GM12891 (cell line): ENCODE results near the gene AMFR.

Experiments
- DNase-seq: peaks from one replicate; pipeline ENCODE4 v3.0.0; 2011; ENCODE audit warnings: low spot score; ENCODE audit not compliant: insufficient read length
- FAIRE-seq: peaks from 2 replicates; lab custom pipeline; 2011; peaks lifted over from hg19 to GRCh38; lab: Jason Lieb, UNC
- PAX5 ChIP-seq: IDR thresholded peaks from 2 replicates; pipeline ENCODE4 v1.6.1; 2011; ENCODE audit warnings: low read length, moderate library complexity, mild to moderate bottlenecking; ENCODE audit not compliant: insufficient read depth, severe bottlenecking
- POLR2A ChIP-seq: IDR thresholded peaks from 2 replicates; pipeline ENCODE4 v1.6.1; 2011; ENCODE audit warnings: low read depth, low read length, control low read depth
- POLR2AphosphoS5 ChIP-seq: IDR thresholded peaks from 2 replicates; pipeline ENCODE4 v1.6.1; 2011; ENCODE audit warnings: low read depth, low read length, control low read depth
- POU2F2 ChIP-seq: IDR thresholded peaks from 2 replicates; pipeline ENCODE4 v1.6.1; 2011; ENCODE audit warnings: low read depth, mild to moderate bottlenecking, control low read depth, low read length, moderate library complexity
- SPI1 ChIP-seq: IDR thresholded peaks from 2 replicates; pipeline ENCODE4 v1.6.1; 2011; ENCODE audit warnings: low read depth, low read length, control low read depth
- TAF1 ChIP-seq: IDR thresholded peaks from 2 replicates; pipeline ENCODE4 v1.6.1; 2011; ENCODE audit warnings: low read depth, low read length, control low read depth

Gene AMFR

DNA sequence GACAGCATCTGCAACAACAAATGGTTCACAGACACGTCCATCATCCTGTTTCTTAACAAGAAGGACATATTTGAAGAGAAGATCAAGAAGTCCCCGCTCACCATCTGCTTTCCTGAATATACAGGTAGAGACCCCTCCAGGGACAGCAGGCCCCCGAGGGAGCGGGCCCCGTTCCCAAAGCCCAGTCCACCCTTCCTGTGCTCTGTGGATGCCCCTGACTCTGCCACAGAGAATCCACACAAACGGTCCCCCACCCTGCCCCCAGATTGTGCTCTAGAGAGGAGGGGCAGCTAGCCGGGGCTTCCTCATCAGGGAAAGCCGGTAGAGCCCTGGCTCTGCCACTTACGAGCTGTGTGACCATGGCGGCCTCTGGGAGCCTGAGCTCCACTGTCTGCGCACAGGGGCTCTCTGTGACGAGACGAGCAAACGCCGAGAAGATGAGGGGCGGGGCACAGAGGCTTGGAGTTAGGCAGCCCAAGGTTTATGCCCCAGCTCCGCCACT lies 84.4 kb downstream of the AMFR start:
- DNase-seq (no peak), FAIRE-seq (no peak)
- TF ChIP-seq PAX5 (no peak), SPI1 (no peak), POLR2A (no peak), TAF1 (no peak), POU2F2 (no peak), POLR2AphosphoS5 (no peak)

DNA sequence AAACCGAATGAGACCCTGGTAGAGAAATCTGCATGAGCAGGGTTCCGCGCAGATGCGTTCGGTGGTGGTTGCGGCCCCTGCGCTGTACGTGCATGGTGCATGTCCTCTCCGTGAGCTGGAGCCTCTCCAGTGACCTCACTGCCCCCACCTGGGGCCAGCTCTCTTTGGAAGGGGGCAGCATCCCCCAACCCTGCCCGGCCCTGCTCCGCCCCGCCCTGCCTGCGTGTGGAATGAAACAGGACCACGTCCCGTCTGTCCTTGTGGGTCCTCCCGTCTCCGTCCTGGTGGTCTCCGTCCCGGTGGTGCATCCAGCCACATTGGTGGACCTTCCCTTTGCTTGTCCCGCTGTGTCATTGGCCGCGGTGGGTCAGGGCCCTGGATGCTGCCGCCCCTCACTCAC lies 84.9 kb downstream of the AMFR start:
- TF ChIP-seq POLR2AphosphoS5 (no peak), POU2F2 (no peak), PAX5 (no peak), POLR2A (no peak), TAF1 (no peak), SPI1 (no peak)
- FAIRE-seq (no peak), DNase-seq (no peak)

DNA sequence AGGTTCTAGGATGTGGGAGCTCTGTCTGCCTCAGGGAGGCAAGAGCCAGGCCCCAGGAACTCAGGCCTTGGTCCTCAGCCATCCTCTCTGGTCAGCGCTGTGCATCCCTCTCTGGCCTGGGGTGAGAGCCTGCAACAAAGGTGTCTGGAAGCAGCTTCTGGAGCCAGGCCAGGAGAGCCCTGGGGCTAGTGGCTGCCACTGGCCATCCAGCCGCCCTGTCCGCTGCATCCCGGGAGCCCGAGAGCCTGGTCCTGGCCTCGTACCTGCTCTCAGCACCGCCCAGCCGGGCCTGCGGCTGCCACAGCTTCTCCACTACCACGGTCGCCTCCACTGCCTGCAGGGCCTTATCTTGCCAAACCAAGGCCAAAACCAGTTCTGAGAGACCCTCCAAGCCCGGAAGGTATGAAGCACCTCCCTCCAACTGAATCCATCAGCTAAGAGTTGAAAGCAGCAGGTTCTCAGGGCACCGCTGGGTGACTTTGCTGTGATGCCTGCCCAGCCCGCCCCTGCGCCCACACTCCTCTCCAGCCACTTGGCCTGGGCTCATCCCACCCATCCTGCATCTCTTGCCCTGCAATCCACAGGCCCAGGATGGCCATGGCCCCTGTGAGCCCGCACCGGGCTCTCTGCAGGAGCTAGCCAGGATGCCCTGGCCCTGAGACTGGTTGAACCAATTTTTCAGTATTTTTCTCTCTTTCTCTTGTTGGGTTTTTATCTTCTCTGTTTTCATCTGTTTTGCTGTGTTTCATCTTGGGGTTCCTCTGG lies 85.7 kb downstream of the AMFR start:
- no peak for FAIRE-seq
- TF ChIP-seq POLR2AphosphoS5: no peak

DNA sequence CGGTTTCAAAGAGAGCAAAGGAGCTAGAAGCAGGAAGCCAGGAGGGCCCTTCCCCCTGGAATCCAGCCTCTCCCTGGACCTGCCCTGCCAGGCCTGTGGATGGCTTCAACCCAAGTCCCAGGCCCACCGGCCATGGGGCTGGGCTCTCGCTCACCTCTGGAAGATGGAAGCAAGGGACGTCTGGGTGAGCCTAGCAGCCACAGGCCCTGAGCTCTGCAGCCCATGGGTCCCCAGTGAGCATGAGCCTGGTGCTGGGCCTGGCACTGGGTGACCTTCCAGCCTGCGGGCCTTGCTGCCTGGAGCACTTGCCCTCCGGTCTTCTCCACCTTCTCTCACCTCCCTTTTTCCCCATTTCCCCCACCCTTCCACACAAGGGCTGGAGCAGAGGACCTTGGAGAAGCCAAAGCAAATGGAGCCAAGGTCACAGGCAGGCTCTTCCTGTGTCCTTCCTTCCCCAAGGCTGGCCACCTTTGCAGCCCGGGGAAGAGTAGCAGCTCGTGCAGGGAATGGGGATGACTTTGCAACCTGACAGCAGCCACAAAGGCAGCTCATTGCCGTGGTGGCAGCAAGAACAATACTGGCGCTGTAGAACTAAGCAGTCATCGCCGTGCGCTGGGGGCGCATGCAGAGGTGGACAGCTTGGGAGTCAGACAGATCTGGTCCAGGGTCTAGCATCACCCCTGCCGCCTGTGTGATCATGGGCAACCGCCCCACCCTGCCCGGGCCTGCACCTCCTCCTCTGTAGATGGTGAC lies 86.6 kb downstream of the AMFR start:
- DNase-seq (no peak), FAIRE-seq (no peak)
- TF ChIP-seq PAX5 (no peak), TAF1 (no peak), POLR2A (no peak), POLR2AphosphoS5 (no peak), POU2F2 (no peak), SPI1 (no peak)

More for the DNA sequence above, 85.7 kb downstream of the AMFR start:
- no peak for DNase-seq

DNA sequence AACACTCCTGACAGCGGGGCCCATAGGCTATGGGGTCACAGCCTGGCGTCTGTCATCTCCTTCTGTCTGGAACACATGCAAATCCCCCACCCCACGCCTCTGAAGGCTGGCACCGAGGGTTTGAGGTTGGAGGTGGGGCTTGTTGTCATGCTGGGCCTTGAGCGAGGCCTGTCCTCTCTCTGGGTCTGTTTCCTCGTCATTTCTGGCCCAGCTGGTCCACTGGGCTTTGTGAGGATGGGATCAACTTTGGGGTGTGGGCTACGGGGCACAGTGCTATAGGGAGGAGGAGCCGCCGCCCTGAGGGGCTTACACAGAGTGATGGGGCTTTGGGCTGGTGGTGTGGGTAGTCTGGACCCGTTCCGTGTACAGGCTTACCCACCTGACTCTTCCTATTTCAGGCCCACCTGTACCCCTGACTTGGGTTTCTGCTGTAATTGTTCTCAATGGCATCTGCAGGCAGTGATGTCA lies 87.5 kb downstream of the AMFR start:
- DNase-seq (no peak), FAIRE-seq (no peak)
- TF ChIP-seq PAX5 (no peak), POU2F2 (no peak), SPI1 (no peak)

DNA sequence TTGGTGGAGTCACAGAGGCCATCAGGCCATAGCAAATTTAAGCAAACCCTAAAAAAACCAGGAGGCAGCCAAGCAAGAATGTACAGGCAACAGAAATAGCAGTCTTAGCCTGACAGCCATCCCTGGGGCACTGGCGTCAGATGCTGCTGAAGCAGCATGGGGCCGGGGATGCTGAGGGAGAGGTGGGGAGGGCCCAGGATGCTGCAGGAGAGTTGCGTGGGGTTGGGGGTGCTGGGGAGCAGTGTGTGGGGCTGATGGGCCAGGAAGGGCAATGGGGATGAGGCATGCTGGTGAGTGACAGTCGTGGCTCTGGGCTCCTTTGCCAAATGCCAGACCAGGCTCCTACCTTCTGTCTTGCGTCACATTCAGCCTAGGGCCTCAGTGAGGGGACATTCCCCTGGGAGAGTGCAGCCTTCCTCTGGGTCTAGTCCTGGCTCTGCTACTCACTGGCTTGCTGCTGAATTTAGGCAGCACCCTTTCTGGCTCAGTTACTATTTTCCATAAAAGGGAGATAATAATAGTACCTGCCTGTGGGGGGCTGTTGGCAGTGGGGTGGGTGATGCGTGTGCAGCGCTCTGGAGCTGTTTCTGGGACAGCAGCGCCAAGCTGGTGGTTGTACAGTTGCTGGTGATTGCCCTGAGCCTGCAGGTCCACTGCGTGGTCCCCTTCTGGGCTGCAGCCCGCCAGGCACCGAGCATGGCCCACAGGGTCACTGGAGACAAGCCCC lies 88.1 kb downstream of the AMFR start:
- TF ChIP-seq POU2F2: no peak
- TF ChIP-seq POLR2AphosphoS5: no peak
- no peak for TF ChIP-seq TAF1
- no peak for TF ChIP-seq POLR2A
- TF ChIP-seq PAX5: no peak
- DNase-seq (no peak), FAIRE-seq (no peak)

DNA sequence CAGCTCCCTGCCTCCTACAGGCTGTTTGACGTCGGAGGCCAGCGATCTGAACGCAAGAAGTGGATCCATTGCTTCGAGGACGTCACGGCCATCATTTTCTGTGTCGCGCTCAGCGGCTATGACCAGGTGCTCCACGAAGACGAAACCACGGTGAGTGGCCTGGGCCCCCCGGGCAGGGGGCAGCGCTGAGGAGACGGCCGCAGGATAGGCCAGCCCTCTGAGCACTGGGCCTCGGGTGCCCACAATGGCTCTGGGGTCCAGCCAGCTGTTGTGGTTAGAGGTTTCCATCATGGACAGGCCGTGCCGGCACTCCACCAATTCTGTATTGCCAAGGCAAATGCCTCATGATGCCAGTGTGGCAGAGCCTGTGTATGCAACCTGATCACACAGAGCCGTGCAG lies 88.6 kb downstream of the AMFR start:
- DNase-seq (no peak), FAIRE-seq (no peak)
- TF ChIP-seq POLR2AphosphoS5 (no peak), TAF1 (no peak), POLR2A (no peak), POU2F2 (no peak), PAX5 (no peak), SPI1 (no peak)

DNA sequence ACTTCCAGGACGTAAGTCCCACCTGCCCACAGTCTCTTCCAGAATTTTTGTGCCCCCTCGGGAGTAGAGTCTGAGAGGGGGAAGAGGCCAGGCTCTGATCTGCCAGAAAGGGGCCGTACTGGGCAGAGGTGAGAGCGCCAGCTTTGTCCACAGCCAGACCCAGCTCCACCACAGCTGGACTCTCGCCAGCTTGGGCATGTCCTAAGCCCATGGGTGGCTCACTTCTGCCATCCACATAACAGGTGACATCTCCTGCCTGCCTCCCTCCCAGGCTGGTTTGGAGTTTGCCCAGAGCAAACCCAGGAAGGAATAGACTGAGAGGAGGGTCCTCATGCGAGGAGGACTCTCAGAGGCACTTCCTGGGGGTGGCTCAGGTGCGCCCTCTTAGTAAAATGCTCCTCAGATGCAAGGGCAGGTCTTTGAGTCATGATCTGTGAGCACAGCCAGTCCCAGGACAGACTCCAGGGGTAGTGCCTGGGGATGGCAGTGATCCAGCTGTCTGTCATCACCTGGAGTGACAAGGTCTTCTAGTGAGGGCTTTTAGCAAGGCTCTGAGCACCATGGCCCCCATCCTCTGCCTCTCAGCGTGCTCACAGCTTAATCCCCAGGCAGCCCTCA lies 89.2 kb downstream of the AMFR start:
- no peak for TF ChIP-seq POU2F2
- no peak for TF ChIP-seq TAF1
- TF ChIP-seq POLR2AphosphoS5: no peak
- TF ChIP-seq POLR2A: no peak
- TF ChIP-seq SPI1: no peak
- TF ChIP-seq PAX5: no peak
- FAIRE-seq: no peak
- DNase-seq: no peak

DNA sequence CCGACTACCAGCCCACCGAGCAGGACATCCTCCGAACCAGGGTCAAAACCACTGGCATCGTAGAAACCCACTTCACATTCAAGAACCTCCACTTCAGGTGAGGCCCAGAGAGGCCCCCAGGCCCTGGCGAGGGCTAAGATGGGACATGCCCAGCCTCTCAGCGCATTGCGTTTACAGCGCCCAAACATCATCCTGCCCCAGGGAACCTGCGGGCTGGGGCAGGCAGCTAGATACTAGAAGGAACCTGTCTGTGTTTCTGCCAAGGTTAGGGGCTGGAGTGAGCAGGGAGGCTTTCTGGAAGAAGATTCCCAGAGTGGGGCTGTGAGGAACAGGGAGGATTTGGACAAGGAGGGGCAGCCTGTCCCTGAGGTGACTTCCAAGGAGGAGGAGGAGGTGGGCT lies 90.6 kb downstream of the AMFR start:
- no peak for TF ChIP-seq SPI1
- TF ChIP-seq PAX5: no peak
- TF ChIP-seq POU2F2: no peak
- no peak for TF ChIP-seq POLR2A
- no peak for TF ChIP-seq TAF1
- TF ChIP-seq POLR2AphosphoS5: no peak
- FAIRE-seq (no peak), DNase-seq (no peak)
